HAP-1 (cell line): ENCODE data around the gene FSCN2.
"Not testable (repeated sequence)": the region's sequence is repeated elsewhere in the genome, so short reads cannot be mapped to it uniquely, and the experiment has no call there.

ENCODE experiments used
- DNase-seq, 2 experiments: peaks; one replicate each; pipeline ENCODE4 v3.0.0-alpha.2; 2016 to 2020; ENCODE audit warnings: low spot score in 2 of 2
- H3K27me3 ChIP-seq: fragments of 250-450 bp; sonication (Bioruptor Pico); 2 replicates; pipeline ENCODE4 v1.5.1; 2020; ENCODE audit warnings: low read depth, mild to moderate bottlenecking, moderate library complexity
- H3K36me3 ChIP-seq: fragments of 250-450 bp; sonication (Bioruptor Pico); replicated peaks from 2 replicates; pipeline ENCODE4 v1.5.1; 2020; ENCODE audit warnings: mild to moderate bottlenecking
- H3K4me1 ChIP-seq: fragments of 250-450 bp; sonication (Bioruptor Pico); 2 replicates; pipeline ENCODE4 v1.5.1; 2020; ENCODE audit warnings: mild to moderate bottlenecking
- H3K4me3 ChIP-seq: fragments of 250-450 bp; sonication (Bioruptor Pico); 2 replicates; pipeline ENCODE4 v1.5.1; 2020; ENCODE audit warnings: mild to moderate bottlenecking, moderate library complexity
- H3K9me3 ChIP-seq: fragments of 250-450 bp; sonication (Bioruptor Pico); 2 replicates; pipeline ENCODE4 v1.5.1; 2020; ENCODE audit warnings: mild to moderate bottlenecking, moderate library complexity
- in situ Hi-C: fragments of 300-500 bp; cut with MboI; formaldehyde crosslinking; loops from 3 replicates; pipeline ENCODE4 v1.14.3; 2020; ENCODE audit warnings: low sequenced_read_pairs, inconsistent platforms, mixed read lengths

Gene FSCN2

DNA sequence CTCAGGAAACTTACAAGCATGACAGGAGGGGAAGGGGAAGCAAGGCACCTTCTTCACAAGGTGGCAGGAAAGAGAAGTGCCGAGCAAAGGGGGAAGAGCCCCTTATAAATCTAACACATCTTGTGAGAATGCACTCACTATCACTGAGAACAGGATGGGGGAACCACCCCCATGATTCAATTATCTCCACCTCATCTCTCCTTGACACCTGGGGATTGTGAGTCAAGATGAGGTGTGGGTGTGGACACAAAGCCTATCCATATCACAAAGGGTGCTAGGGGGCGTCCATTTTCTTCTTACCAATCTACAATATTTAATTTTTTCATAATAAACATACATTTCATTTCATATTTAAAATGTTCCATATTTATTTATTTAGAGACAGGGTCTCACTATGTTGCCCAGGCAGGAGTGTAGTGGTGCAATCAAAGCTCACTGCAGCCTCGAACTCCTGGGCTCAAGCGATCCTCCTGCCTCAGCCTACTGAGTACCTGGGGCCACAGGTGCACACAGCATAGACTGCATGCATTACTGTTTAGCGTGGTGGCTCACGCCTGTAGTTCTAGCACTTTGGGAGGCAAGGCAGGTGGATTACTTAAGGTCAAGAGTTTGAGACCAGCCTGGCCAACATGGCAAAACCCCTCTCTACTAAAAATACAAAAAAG, 50.5 kb downstream of the FSCN2 start:
- H3K9me3 ChIP-seq: no peaks in the 10 kb centered on the region
- no peak overlapping the region for H3K4me3 ChIP-seq
- DNase-seq: no peak
- peaks cover 46% of the 10 kb centered on the region for H3K36me3 ChIP-seq
- in situ Hi-C loops: no loop called here
- no peaks in the 10 kb centered on the region for H3K27me3 ChIP-seq
- peaks cover 7% of the 10 kb centered on the region for H3K4me1 ChIP-seq

DNA sequence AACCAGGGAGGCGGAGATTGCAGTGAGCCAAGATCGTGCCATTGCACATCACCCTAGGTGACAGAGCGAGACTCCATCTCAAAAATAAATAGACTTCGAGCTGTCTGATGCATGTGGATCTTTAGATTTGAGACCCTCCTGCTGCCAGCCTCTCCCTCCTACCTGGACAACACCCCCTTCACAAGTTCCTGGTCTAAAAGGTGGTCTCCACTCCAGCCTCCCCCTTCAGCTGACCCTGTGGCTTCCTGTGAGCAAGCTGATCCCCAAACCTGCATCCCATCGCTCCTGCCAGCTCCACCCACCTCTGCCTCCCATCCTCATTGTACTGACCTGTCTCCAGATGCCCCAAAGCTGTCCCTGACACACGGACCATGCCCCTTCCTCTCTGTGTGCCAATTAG, 51.1 kb downstream of the FSCN2 start:
- Histone ChIP-seq H3K4me1 (peaks cover 13% of the 10 kb centered on the region), H3K36me3 (peaks cover 51% of the 10 kb centered on the region), H3K4me3 (no peak overlapping the region), H3K9me3 (no peaks in the 10 kb centered on the region), H3K27me3 (no peaks in the 10 kb centered on the region)
- in situ Hi-C loops: no loop called here
- no peak for DNase-seq

DNA sequence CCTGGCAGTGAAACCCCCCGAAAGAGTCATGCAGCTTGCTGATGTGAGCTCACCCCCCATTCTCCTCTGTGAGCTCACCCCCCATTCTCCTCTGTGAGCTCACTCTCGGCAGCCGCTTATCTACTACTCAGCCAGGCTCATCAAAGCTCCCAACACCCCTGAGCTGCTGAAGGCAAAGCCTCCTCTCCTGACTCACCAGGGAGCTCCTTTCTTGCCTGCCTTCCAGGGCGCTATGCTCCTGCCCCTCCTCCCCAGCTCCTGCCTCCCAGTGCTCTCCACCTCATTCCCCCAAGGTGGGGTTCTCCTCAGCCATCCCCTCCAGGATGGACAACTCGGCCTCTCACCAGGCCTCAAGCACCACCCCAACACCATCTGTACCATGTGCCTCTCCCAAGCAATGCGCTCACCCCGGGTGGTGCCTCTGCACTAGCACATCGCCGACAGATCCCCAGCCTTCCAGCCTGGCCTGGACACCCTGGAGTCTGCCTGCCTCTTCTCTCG, 51.7 kb downstream of the FSCN2 start:
- no peak overlapping the region for H3K4me3 ChIP-seq
- peaks cover 18% of the 10 kb centered on the region for H3K4me1 ChIP-seq
- peaks cover 48% of the 10 kb centered on the region for H3K36me3 ChIP-seq
- in situ Hi-C loops: no loop called here
- no peaks in the 10 kb centered on the region for H3K27me3 ChIP-seq
- H3K9me3 ChIP-seq: no peaks in the 10 kb centered on the region
- DNase-seq: no peak

DNA sequence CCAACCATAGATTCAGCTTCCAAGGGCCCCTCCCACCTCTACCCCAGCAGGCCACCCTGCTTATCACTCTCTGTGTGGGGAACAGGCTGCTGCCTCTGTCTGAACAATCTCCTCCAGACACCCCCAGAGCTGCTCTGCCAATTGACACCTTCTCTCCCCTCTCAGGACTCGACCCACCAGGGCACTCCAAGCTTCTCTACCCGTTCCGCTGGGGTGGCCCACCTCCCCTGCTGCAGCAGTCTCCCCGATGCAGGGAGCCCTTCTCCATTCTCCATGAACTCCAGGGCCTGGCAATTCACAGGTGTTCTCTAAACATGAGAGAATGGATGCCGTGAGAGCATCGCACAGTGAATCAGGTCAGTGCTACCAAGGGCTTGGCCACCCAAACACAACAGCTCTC, 52.3 kb downstream of the FSCN2 start:
- in situ Hi-C loops: no loop called here
- Histone ChIP-seq H3K4me3 (no peak overlapping the region), H3K27me3 (no peaks in the 10 kb centered on the region), H3K9me3 (no peaks in the 10 kb centered on the region), H3K36me3 (peaks cover 49% of the 10 kb centered on the region), H3K4me1 (peaks cover 18% of the 10 kb centered on the region)
- DNase-seq: no peak

DNA sequence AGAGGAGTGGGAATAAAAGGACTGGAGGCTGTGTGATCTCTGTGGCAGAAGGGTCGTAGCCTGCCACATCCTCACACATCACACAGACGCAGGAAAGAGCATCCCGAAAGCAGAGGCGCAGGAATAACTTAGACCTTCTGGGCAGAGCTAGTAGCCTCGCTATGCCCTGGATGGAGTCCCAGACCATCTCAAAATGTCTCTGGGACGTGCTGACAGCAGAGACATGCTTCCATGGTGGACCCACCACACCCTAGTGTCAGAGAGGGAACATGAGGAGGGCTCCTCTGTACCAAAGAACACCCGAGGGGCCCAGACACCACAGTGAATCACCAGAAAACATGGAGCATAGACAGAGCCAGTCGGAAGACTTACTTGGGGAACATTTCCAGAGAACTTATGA, 53.6 kb downstream of the FSCN2 start:
- Histone ChIP-seq H3K27me3 (no peaks in the 10 kb centered on the region), H3K4me3 (no peak overlapping the region), H3K4me1 (peaks cover 16% of the 10 kb centered on the region), H3K9me3 (no peaks in the 10 kb centered on the region), H3K36me3 (peaks cover 51% of the 10 kb centered on the region)
- DNase-seq: no peak
- in situ Hi-C loops: no loop called here

DNA sequence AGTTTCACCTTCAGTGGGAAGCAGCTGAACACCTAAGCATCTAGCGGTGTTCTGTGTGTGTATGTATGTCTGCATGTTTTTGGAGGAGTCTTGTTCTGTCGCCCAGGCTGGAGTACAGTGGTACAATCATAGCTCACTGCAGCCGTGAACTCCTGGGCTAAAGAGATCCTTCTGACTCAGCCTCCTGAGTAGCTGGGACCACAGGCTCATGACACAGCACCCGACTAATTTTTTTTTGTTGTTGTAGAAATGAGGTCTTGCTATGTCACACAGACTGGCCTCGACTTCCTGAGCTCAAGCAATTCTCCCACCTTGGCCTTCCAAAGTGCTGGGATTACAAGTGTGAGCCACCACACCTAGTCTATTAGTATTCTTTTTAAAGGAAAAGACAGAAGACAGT, 54.2 kb downstream of the FSCN2 start:
- peaks cover 53% of the 10 kb centered on the region for H3K36me3 ChIP-seq
- no peak for DNase-seq
- H3K4me3 ChIP-seq: no peak overlapping the region
- no peaks in the 10 kb centered on the region for H3K27me3 ChIP-seq
- in situ Hi-C loops: no loop called here
- no peaks in the 10 kb centered on the region for H3K9me3 ChIP-seq
- peaks cover 12% of the 10 kb centered on the region for H3K4me1 ChIP-seq

DNA sequence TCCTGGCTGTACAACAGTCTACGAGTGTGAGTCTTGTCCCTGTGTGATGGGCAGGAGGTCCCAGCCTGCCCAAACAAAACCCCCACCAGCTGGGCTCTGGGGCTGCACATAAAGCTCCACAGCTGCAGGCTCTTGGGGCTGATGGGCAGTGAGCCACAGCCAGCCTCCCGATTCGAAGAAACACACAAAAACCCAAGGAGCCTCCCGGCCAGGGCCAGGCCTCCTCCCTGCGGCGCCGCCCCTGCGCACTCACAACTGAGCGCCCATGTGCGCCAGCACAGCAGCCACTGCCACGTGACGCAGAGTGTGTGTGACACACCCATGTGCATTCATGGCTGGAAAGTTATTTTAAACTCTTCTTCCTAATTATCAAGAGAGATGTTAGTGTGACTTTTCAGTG, 54.6 kb downstream of the FSCN2 start:
- Histone ChIP-seq H3K27me3 (no peaks in the 10 kb centered on the region), H3K4me3 (no peak overlapping the region), H3K9me3 (no peaks in the 10 kb centered on the region), H3K36me3 (peaks cover 54% of the 10 kb centered on the region), H3K4me1 (peaks cover 12% of the 10 kb centered on the region)
- in situ Hi-C loops: no loop called here
- no peak for DNase-seq

DNA sequence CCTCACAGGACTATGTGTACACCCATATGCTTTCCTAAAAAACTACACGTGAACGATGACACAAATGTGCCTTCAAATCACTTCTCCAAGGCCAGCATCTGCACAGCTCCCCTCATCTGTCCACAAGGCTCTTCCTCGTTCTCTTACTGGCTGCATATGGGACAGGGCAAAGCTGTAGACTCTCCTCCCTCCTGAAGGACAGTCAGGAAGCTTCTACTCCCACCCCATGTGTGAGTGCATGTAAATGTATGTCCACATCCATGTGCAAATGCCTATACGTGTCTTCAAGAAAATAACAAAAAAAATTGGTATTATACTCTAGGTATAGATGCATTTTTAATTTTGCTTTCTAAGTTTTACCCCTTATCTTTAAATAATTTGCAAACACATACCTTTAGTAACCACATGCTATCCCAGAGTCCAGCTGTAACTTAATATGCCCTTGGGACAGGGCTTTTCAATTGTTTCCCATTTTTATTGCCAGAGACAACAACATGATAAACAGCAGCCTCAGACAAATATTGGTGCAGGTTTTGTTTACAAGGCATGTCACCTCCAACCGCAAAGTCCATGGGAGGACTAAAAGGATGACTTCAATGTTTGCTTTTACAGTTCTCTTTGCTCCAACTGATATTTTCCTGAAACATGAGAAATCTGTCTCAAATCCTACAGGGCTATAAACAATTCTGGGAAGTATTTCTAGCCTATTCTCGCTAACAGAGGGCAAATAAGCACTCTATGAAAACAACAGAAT, 55.6 kb downstream of the FSCN2 start:
- in situ Hi-C loops: no loop called here
- peaks cover 64% of the 10 kb centered on the region for H3K36me3 ChIP-seq
- no peak overlapping the region for H3K4me3 ChIP-seq
- no peaks in the 10 kb centered on the region for H3K9me3 ChIP-seq
- DNase-seq: peak in 1 of 2 experiments; percentile 29
- peaks cover 12% of the 10 kb centered on the region for H3K4me1 ChIP-seq
- no peaks in the 10 kb centered on the region for H3K27me3 ChIP-seq

DNA sequence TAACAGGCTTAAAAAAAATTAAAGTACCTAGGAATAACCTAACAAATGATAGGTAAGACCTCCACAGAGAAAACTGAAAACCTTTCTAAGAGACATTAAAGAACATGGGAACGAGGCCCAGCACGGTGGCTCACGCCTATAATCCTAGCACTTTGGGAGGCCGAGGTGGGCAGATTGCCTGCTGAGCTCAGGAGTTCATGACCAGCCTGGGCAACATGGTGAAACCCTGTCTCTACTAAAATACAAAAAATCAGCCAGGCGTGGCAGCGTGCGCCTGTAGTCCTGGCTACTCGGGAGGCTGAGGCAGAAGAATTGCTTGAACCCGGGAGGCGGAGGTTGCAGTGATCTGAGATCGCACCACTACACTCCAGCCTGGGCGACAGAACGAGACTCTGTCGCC, 56.6 kb downstream of the FSCN2 start:
- in situ Hi-C loops, H3K4me3 ChIP-seq, DNase-seq, H3K9me3 ChIP-seq, H3K27me3 ChIP-seq: not testable (repeated sequence)
- Histone ChIP-seq H3K4me1 (peaks cover 12% of the 10 kb centered on the region), H3K36me3 (peaks cover 70% of the 10 kb centered on the region)

DNA sequence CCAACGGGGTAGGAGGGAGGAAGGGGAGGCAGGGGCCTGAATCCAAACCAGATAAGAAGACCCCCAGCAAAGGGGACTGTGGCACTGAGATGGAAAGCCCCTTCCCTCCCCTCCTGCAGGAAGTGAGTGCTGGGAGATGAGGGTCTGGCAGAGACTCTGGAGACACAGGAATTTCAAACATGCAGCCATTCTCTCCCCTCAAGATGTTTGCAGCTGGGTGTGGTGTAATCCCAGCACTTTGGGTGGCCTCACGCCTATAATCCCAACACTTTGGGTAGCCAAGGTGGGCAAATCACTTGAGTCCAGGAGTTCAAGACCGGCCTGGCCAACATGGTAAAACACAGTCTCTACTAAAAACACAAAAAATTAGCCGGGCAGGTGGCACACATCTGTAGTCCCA, 57.9 kb downstream of the FSCN2 start:
- no peaks in the 10 kb centered on the region for H3K27me3 ChIP-seq
- in situ Hi-C loops: no loop called here
- H3K4me3 ChIP-seq: no peak overlapping the region
- H3K4me1 ChIP-seq: peaks cover 12% of the 10 kb centered on the region
- H3K9me3 ChIP-seq: no peaks in the 10 kb centered on the region
- H3K36me3 ChIP-seq: peaks cover 76% of the 10 kb centered on the region
- DNase-seq: no peak
